ENCODE measurements around the gene TUSC2. TPM values are rescaled to one million over a fixed set of nuclear protein-coding genes. Genes with fewer than 3 reads are reported as not detected.

Gene TUSC2
- total and polyA plus RNA-seq, 9 of the 15 experiments (the other 6 are each of a cell fraction or from before 2014, with no cell fraction given) = 2.8 to 67.5 (median 25.8) TPM

DNA sequence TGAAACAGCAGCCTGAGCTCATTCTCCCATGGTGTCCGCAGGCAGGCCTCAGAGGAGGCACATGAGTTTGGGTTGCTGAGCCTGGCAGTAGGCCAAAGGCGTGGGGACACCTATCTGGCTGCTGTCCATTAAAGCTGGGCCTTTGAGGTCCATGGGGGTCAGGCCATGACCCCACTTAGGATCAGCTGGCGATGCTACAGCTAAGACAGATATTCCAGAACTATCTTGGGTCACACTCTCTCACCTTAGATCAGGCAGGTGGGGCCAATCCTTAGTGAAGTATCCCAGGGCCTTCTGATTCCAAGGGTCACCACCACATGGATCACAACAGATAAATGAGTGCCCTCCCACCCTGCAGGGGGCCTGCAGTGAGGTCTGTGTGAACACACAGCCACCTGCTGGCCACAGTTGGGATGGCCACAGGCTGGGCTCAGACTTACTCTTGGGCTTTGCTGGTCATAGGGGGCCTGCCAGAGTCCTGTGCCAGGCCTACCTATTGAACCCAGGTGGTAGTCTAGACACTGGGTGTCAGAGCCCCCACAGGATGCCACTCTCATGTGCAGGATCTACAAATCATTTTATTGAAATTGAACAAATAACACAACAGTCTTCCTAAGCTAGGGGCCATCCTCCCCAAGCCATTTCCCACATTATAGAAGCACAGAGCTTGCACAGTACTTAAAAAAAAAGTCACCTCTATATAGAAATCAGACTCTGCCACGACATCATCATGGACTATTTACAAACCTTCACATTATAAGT, 3.5 kb downstream of the TUSC2 start (continued):
- TF ChIP-seq, protein P1, sequence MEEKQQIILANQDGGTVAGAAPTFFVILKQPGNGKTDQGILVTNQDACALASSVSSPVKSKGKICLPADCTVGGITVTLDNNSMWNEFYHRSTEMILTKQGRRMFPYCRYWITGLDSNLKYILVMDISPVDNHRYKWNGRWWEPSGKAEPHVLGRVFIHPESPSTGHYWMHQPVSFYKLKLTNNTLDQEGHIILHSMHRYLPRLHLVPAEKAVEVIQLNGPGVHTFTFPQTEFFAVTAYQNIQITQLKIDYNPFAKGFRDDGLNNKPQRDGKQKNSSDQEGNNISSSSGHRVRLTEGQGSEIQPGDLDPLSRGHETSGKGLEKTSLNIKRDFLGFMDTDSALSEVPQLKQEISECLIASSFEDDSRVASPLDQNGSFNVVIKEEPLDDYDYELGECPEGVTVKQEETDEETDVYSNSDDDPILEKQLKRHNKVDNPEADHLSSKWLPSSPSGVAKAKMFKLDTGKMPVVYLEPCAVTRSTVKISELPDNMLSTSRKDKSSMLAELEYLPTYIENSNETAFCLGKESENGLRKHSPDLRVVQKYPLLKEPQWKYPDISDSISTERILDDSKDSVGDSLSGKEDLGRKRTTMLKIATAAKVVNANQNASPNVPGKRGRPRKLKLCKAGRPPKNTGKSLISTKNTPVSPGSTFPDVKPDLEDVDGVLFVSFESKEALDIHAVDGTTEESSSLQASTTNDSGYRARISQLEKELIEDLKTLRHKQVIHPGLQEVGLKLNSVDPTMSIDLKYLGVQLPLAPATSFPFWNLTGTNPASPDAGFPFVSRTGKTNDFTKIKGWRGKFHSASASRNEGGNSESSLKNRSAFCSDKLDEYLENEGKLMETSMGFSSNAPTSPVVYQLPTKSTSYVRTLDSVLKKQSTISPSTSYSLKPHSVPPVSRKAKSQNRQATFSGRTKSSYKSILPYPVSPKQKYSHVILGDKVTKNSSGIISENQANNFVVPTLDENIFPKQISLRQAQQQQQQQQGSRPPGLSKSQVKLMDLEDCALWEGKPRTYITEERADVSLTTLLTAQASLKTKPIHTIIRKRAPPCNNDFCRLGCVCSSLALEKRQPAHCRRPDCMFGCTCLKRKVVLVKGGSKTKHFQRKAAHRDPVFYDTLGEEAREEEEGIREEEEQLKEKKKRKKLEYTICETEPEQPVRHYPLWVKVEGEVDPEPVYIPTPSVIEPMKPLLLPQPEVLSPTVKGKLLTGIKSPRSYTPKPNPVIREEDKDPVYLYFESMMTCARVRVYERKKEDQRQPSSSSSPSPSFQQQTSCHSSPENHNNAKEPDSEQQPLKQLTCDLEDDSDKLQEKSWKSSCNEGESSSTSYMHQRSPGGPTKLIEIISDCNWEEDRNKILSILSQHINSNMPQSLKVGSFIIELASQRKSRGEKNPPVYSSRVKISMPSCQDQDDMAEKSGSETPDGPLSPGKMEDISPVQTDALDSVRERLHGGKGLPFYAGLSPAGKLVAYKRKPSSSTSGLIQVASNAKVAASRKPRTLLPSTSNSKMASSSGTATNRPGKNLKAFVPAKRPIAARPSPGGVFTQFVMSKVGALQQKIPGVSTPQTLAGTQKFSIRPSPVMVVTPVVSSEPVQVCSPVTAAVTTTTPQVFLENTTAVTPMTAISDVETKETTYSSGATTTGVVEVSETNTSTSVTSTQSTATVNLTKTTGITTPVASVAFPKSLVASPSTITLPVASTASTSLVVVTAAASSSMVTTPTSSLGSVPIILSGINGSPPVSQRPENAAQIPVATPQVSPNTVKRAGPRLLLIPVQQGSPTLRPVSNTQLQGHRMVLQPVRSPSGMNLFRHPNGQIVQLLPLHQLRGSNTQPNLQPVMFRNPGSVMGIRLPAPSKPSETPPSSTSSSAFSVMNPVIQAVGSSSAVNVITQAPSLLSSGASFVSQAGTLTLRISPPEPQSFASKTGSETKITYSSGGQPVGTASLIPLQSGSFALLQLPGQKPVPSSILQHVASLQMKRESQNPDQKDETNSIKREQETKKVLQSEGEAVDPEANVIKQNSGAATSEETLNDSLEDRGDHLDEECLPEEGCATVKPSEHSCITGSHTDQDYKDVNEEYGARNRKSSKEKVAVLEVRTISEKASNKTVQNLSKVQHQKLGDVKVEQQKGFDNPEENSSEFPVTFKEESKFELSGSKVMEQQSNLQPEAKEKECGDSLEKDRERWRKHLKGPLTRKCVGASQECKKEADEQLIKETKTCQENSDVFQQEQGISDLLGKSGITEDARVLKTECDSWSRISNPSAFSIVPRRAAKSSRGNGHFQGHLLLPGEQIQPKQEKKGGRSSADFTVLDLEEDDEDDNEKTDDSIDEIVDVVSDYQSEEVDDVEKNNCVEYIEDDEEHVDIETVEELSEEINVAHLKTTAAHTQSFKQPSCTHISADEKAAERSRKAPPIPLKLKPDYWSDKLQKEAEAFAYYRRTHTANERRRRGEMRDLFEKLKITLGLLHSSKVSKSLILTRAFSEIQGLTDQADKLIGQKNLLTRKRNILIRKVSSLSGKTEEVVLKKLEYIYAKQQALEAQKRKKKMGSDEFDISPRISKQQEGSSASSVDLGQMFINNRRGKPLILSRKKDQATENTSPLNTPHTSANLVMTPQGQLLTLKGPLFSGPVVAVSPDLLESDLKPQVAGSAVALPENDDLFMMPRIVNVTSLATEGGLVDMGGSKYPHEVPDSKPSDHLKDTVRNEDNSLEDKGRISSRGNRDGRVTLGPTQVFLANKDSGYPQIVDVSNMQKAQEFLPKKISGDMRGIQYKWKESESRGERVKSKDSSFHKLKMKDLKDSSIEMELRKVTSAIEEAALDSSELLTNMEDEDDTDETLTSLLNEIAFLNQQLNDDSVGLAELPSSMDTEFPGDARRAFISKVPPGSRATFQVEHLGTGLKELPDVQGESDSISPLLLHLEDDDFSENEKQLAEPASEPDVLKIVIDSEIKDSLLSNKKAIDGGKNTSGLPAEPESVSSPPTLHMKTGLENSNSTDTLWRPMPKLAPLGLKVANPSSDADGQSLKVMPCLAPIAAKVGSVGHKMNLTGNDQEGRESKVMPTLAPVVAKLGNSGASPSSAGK (IDR thresholded peaks at IDR 0.05) = no peak
- TF ChIP-seq CBX1 (IDR thresholded peaks at IDR 0.05; ENCODE audit: low read depth) (no peak), ZNF431 (CRISPR knock-in tag; IDR thresholded peaks at IDR 0.05) (no peak), HIVEP1 (CRISPR knock-in tag; IDR thresholded peaks at IDR 0.05) (no peak), ARID1B (IDR thresholded peaks at IDR 0.05) (peak; percentile 47), NCOA2 (IDR thresholded peaks at IDR 0.05; ENCODE audit: partially characterized antibody in 2 of 2) (no peak)
- TF ChIP-seq, protein P2, sequence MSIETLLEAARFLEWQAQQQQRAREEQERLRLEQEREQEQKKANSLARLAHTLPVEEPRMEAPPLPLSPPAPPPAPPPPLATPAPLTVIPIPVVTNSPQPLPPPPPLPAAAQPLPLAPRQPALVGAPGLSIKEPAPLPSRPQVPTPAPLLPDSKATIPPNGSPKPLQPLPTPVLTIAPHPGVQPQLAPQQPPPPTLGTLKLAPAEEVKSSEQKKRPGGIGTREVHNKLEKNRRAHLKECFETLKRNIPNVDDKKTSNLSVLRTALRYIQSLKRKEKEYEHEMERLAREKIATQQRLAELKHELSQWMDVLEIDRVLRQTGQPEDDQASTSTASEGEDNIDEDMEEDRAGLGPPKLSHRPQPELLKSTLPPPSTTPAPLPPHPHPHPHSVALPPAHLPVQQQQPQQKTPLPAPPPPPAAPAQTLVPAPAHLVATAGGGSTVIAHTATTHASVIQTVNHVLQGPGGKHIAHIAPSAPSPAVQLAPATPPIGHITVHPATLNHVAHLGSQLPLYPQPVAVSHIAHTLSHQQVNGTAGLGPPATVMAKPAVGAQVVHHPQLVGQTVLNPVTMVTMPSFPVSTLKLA (conservative IDR thresholded peaks at IDR 0.05) = peak in 1 of 2 experiments; percentile 63; a peak in 3 of 4 replicates
- TF ChIP-seq, protein P3, sequence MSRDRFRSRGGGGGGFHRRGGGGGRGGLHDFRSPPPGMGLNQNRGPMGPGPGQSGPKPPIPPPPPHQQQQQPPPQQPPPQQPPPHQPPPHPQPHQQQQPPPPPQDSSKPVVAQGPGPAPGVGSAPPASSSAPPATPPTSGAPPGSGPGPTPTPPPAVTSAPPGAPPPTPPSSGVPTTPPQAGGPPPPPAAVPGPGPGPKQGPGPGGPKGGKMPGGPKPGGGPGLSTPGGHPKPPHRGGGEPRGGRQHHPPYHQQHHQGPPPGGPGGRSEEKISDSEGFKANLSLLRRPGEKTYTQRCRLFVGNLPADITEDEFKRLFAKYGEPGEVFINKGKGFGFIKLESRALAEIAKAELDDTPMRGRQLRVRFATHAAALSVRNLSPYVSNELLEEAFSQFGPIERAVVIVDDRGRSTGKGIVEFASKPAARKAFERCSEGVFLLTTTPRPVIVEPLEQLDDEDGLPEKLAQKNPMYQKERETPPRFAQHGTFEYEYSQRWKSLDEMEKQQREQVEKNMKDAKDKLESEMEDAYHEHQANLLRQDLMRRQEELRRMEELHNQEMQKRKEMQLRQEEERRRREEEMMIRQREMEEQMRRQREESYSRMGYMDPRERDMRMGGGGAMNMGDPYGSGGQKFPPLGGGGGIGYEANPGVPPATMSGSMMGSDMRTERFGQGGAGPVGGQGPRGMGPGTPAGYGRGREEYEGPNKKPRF (IDR thresholded peaks at IDR 0.05; ENCODE audit: low read depth, low read length) = no peak
